H9 (cell line): ENCODE data around the gene GTF2A1. TPM values are rescaled to one million over a fixed set of nuclear protein-coding genes. Genes with fewer than 3 reads are reported as not detected.

ENCODE experiments used
- DNase-seq: peaks from one replicate; pipeline ENCODE4 v3.0.0-alpha.2; 2017
- H2AFZ ChIP-seq: one replicate; pipeline ENCODE4 v1.6.1; 2013; ENCODE audit warnings: mild to moderate bottlenecking, low read length, control low read depth, moderate library complexity
- H2AK5ac ChIP-seq: 2 replicates; pipeline ENCODE4 v1.6.1; 2013; ENCODE audit warnings: low read length, control low read depth, mixed read lengths; ENCODE audit not compliant: insufficient read length
- H2BK120ac ChIP-seq: one replicate; pipeline ENCODE4 v1.6.1; 2013; ENCODE audit warnings: low read depth, mild to moderate bottlenecking, low read length, control low read depth, inconsistent platforms; ENCODE audit not compliant: poor library complexity, severe bottlenecking
- H2BK12ac ChIP-seq: 2 replicates; pipeline ENCODE4 v1.6.1; 2013; ENCODE audit warnings: low read length, control low read depth, mixed read lengths, low read depth; ENCODE audit not compliant: insufficient read length
- H2BK15ac ChIP-seq: 2 replicates; pipeline ENCODE4 v1.6.1; 2013; ENCODE audit warnings: low read depth, low read length, control low read depth
- H2BK20ac ChIP-seq: one replicate; pipeline ENCODE4 v1.6.1; 2013; ENCODE audit warnings: low read depth, mild to moderate bottlenecking, low read length, control low read depth, inconsistent platforms; ENCODE audit not compliant: poor library complexity, severe bottlenecking
- H2BK5ac ChIP-seq: 2 replicates; pipeline ENCODE4 v1.6.1; 2013; ENCODE audit warnings: low read length, control low read depth, mixed read lengths; ENCODE audit not compliant: insufficient read length
- H3K14ac ChIP-seq: 2 replicates; pipeline ENCODE4 v1.6.1; 2013; ENCODE audit warnings: low read length, control low read depth; ENCODE audit not compliant: insufficient read depth
- H3K18ac ChIP-seq: 2 replicates; pipeline ENCODE4 v1.6.1; 2013; ENCODE audit warnings: low read depth, mild to moderate bottlenecking, mixed read lengths, low read length, control low read depth; ENCODE audit not compliant: insufficient read length
- H3K23ac ChIP-seq: 2 replicates; pipeline ENCODE4 v1.6.1; 2013; ENCODE audit warnings: low read length, control low read depth, mixed read lengths, low read depth; ENCODE audit not compliant: insufficient read length
- H3K23me2 ChIP-seq: 2 replicates; pipeline ENCODE4 v1.6.1; 2013; ENCODE audit warnings: low read depth, mild to moderate bottlenecking, mixed read lengths, low read length, control low read depth; ENCODE audit not compliant: insufficient read length, poor library complexity, severe bottlenecking
- H3K27ac ChIP-seq: 2 replicates; pipeline ENCODE4 v1.5.1; 2013; ENCODE audit warnings: low read length, control low read depth, mixed read lengths, low read depth; ENCODE audit not compliant: insufficient read length
- H3K27me3 ChIP-seq: 2 replicates; pipeline ENCODE4 v1.6.1; 2013; ENCODE audit warnings: low read length, control low read depth, inconsistent platforms; ENCODE audit not compliant: insufficient read depth
- H3K4ac ChIP-seq: 2 replicates; pipeline ENCODE4 v1.6.1; 2013; ENCODE audit warnings: low read depth, mild to moderate bottlenecking, control low read depth, inconsistent platforms, low read length, moderate library complexity
- H3K4me1 ChIP-seq: 2 replicates; pipeline ENCODE4 v1.6.1; 2013; ENCODE audit warnings: low read length, control low read depth, inconsistent platforms; ENCODE audit not compliant: insufficient read depth
- H3K4me2 ChIP-seq: 2 replicates; pipeline ENCODE4 v1.6.1; 2013; ENCODE audit warnings: low read length, control low read depth, mixed read lengths; ENCODE audit not compliant: insufficient read length, insufficient read depth
- H3K56ac ChIP-seq: 2 replicates; pipeline ENCODE4 v1.6.1; 2013; ENCODE audit warnings: low read depth, mild to moderate bottlenecking, mixed read lengths, low read length, control low read depth; ENCODE audit not compliant: insufficient read length
- H3K79me1 ChIP-seq: 2 replicates; pipeline ENCODE4 v1.6.1; 2013; ENCODE audit warnings: low read depth, mild to moderate bottlenecking, moderate library complexity, low read length, control low read depth, inconsistent platforms; ENCODE audit not compliant: insufficient read depth, poor library complexity, severe bottlenecking
- H3K79me2 ChIP-seq: 2 replicates; pipeline ENCODE4 v1.6.1; 2013; ENCODE audit warnings: low read length, control low read depth, inconsistent platforms; ENCODE audit not compliant: insufficient read depth
- H3K9ac ChIP-seq: 2 replicates; pipeline ENCODE4 v1.6.1; 2013; ENCODE audit warnings: low read length, control low read depth, mixed read lengths; ENCODE audit not compliant: insufficient read length; ENCODE audit errors: extremely low read depth
- H3K9me3 ChIP-seq: one replicate; pipeline ENCODE4 v1.6.1; 2013; ENCODE audit warnings: low read depth, low read length, inconsistent platforms; ENCODE audit not compliant: control insufficient read depth
- H3T11ph ChIP-seq: one replicate; pipeline ENCODE4 v1.6.1; 2013; ENCODE audit warnings: mild to moderate bottlenecking, low read length, control low read depth, inconsistent platforms
- H4K20me1 ChIP-seq: one replicate; pipeline ENCODE4 v1.6.1; 2013; ENCODE audit not compliant: control insufficient read depth, insufficient read length, insufficient read depth
- H4K5ac ChIP-seq: 2 replicates; pipeline ENCODE4 v1.6.1; 2013; ENCODE audit warnings: low read depth, mild to moderate bottlenecking, mixed read lengths, low read length, control low read depth; ENCODE audit not compliant: insufficient read length
- H4K8ac ChIP-seq: replicated peaks from 2 replicates; pipeline ENCODE4 v1.6.1; 2013; ENCODE audit warnings: low read length, control low read depth, mixed read lengths, low read depth; ENCODE audit not compliant: insufficient read length
- H4K91ac ChIP-seq: 2 replicates; pipeline ENCODE4 v1.6.1; 2013; ENCODE audit warnings: low read depth, mild to moderate bottlenecking, moderate library complexity, mixed read lengths, low read length, control low read depth; ENCODE audit not compliant: insufficient read length
- H3K27ac Mint-ChIP-seq, 3 experiments: 2 replicates in 2 of 3; 3 replicates in 1 of 3; pipeline ENCODE4 v1.8.0; 2020 to 2021; ENCODE audit warnings: mixed read lengths in 3 of 3, mild to moderate bottlenecking in 1 of 3, moderate library complexity in 1 of 3
- H3K27me3 Mint-ChIP-seq: 2 replicates; pipeline ENCODE4 v1.8.0; 2021; ENCODE audit warnings: low read depth, mild to moderate bottlenecking, moderate library complexity, mixed read lengths
- H3K36me3 Mint-ChIP-seq, 3 experiments: 2 replicates in 2 of 3; 3 replicates in 1 of 3; pipeline ENCODE4 v1.8.0; 2020 to 2021; ENCODE audit warnings: low read depth in 3 of 3, mixed read lengths in 3 of 3; ENCODE audit not compliant: insufficient read depth in 1 of 3
- H3K4me1 Mint-ChIP-seq, 2 experiments: 2 replicates each; pipeline ENCODE4 v1.8.0; 2020; ENCODE audit warnings: mixed read lengths in 2 of 2
- H3K4me3 Mint-ChIP-seq, 2 experiments: 2 replicates in 1 of 2; 3 replicates in 1 of 2; pipeline ENCODE4 v1.8.0; 2020 to 2021; ENCODE audit warnings: mild to moderate bottlenecking in 2 of 2, mixed read lengths in 2 of 2, moderate library complexity in 1 of 2
- H3K9me3 Mint-ChIP-seq, 2 experiments: 2 replicates in 1 of 2; 3 replicates in 1 of 2; pipeline ENCODE4 v1.8.0; 2020; ENCODE audit warnings: mild to moderate bottlenecking in 2 of 2, mixed read lengths in 2 of 2, moderate library complexity in 1 of 2
- CTCF ChIP-seq: fragments of 200-600 bp; sonication (generic); conservative IDR thresholded peaks from 3 replicates; pipeline ENCODE4 v1.8.0; 2021; ENCODE audit warnings: antibody characterized with exemption, mild to moderate bottlenecking
- WGBS: extraction: QIAGEN DNeasy Blood & Tissue Kit; methylation state at CpG from one replicate; pipeline ENCODE4 v1.1.7; 2013; ENCODE audit warnings: missing lambda C conversion rate, low lambda C conversion rate, mixed read lengths; ENCODE audit not compliant: insufficient read length; ENCODE audit errors: extremely low coverage; 5-methylcytosine and 5-hydroxymethylcytosine counted together
- total RNA-seq: library from RNA; stranded (reverse); gene quantifications from 2 replicates; pipeline ENCODE4 v1.2.1, GENCODE V29; 2021

The GTF2A1 gene
- total RNA-seq, 1 experiment from 2014 or later: 43.0 TPM

GRCh38 chr14:81169711-81170103, 51.1 kb downstream of the GTF2A1 start:
- TF ChIP-seq CTCF: no peak
- Histone ChIP-seq H3K23me2 (peaks cover 10% of the 10 kb centered on the region), H2AK5ac (no peak overlapping the region), H3K27me3 (no peaks in the 10 kb centered on the region), H3K4ac (no peak overlapping the region), H3K79me2 (no peaks in the 10 kb centered on the region), H3K56ac (no peak overlapping the region), H3T11ph (no peak overlapping the region), H3K4me2 (peak overlapping the region; percentile 57), H4K8ac (no peak overlapping the region), H2BK120ac (no peak overlapping the region), H3K9me3 (no peaks in the 10 kb centered on the region), H4K91ac (no peak overlapping the region), H4K5ac (no peak overlapping the region), H3K79me1 (no peaks in the 10 kb centered on the region), H3K18ac (no peak overlapping the region), H3K9ac (peak overlapping the region; percentile 85), H3K27ac (no peak overlapping the region), H2BK5ac (no peak overlapping the region), H4K20me1 (peaks cover 2% of the 10 kb centered on the region), H3K23ac (no peak overlapping the region), H2BK12ac (no peak overlapping the region), H3K4me1 (no peaks in the 10 kb centered on the region), H3K14ac (no peak overlapping the region), H2BK20ac (no peak overlapping the region), H2AFZ (no peak overlapping the region), H2BK15ac (no peak overlapping the region)
- Mint-ChIP-seq H3K4me1 (peaks cover 11% of the 10 kb centered on the region in 2 experiments), H3K9me3 (no peaks in the 10 kb centered on the region), H3K4me3 (peak overlapping the region; percentile 83 to 85), H3K27ac (peak overlapping the region in 2 of 3 experiments; percentile 94 to 97; a peak in 3 of 7 replicates), H3K36me3 (peaks cover 0 to 2% (median 2%) of the 10 kb centered on the region in 3 experiments; a peak in 2 of 7 replicates), H3K27me3 (no peaks in the 10 kb centered on the region)
- WGBS: no CpG with 5 or more reads among the region's 10 CpGs
- peak; percentile 34 for DNase-seq
